ENCODE measurements around the gene YRDC.

YRDC gene

DNA sequence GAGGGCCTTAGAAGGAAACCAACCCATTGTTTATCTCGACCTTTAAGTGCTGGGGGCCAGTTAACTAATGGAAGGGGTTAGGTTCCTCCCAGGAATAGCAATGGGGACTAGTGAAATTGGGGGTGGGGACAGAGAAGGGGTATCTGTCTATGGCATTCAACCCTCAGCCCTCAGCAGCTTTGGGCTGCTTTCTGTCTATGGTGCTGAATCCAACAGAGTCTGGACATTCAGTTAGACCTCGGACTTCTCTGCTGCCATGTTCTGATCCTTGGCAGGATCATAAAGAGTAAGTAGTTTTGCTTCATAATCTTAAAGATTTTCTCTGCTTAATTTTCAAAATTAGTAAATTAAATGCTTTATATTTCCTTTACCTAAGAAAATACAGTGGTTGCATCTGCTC, 40.5 kb downstream of the YRDC start:
- H3K4me3 ChIP-seq (ENCODE audit: low read depth, low read length), result no peak overlapping the region
- H3K36me3 ChIP-seq (ENCODE audit: insufficient read depth, low read length), result no peaks in the 10 kb centered on the region
- H3K4me1 ChIP-seq (ENCODE audit: control insufficient read depth, insufficient read depth, low read length, unreplicated experiment), result no peaks in the 10 kb centered on the region
- no peak overlapping the region for H2AFZ ChIP-seq (ENCODE audit: low read length, unreplicated experiment)
- H3K79me2 ChIP-seq (ENCODE audit: control insufficient read depth, insufficient read depth, low read length, unreplicated experiment), result no peaks in the 10 kb centered on the region
- H3K27me3 ChIP-seq (ENCODE audit: insufficient read depth, low read length), result peaks cover 83% of the 10 kb centered on the region
- no peak overlapping the region for H3K27ac ChIP-seq (ENCODE audit: low read depth, low read length)

DNA sequence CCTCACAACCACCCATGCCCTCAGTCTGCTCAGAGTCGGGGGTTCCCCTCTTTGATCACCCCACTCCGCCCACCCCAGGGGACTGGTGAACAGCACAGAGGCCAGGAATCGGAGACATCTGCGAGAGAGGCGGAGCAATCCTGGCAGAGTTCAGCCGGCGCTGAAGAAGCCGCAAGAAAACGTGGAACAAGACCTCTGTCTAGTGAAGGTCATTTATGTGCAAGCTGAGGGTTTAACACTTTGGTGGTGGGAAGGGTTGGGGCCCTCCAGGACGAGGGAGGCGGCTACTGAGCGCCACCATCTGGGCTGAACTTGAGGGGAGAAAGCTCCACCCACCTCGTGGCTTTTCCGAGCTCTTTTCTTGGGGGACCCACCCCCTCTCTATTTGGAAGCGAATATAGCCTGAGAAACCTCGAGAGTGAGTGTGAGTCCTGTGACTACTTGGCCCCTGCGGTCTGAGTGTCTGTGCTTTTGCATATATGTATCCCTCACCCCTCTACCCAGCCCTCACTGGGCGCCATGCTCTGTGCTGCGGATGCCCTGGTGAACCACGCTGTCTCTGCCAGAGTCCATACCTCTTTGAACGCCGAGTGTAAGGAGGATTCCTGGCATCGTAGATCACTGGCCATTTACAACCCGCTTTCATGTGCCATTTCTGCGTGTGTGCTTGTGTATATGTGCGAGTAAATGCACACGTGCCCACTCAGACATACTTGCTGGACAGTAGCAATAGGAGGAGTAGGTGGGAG, 41.9 kb downstream of the YRDC start:
- no peaks in the 10 kb centered on the region for H3K36me3 ChIP-seq (ENCODE audit: insufficient read depth, low read length)
- H3K79me2 ChIP-seq (ENCODE audit: control insufficient read depth, insufficient read depth, low read length, unreplicated experiment), result no peaks in the 10 kb centered on the region
- peaks cover 96% of the 10 kb centered on the region for H3K27me3 ChIP-seq (ENCODE audit: insufficient read depth, low read length)
- H2AFZ ChIP-seq (ENCODE audit: low read length, unreplicated experiment), result no peak overlapping the region
- no peak overlapping the region for H3K27ac ChIP-seq (ENCODE audit: low read depth, low read length)
- no peaks in the 10 kb centered on the region for H3K4me1 ChIP-seq (ENCODE audit: control insufficient read depth, insufficient read depth, low read length, unreplicated experiment)
- H3K4me3 ChIP-seq (ENCODE audit: low read depth, low read length), result no peak overlapping the region

DNA sequence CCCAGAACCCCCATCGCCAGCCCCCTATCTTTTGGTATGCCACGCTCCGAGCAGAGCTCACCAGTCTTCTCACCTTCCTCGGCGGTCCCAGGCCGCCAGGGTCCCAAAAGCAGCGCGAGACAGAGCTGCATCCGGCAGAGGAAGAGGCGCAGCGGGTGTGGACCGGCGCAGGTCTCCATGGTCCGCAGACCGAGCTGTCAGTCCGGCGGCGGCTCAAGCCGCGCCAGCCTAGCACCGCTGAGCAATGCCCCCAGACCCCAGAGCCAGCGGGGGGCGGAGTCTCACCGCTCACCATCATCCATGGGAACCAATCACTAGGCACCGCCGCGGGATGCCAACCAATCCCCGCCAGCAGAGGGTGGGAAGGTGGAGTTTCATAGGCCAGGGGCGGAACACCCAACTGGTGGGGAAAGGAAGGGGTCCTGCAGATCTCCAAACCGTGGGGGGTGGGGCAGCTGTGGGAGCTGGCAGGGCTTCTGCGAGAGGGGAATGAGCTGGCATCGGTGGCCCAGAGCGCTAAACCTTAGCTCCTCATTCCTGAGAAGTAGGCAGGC, 43.0 kb downstream of the YRDC start, which contains the start of gene EPHA10:
TSS of gene EPHA10 (minus strand) at position 233 of the 554 bp plus-strand sequence. CDS start at position 179, 54 bp downstream.
- Histone ChIP-seq H3K36me3 (ENCODE audit: insufficient read depth, low read length) (no peaks in the 10 kb centered on the region), H3K4me3 (ENCODE audit: low read depth, low read length) (no peak within 1 kb of the TSS), H3K4me1 (ENCODE audit: control insufficient read depth, insufficient read depth, low read length, unreplicated experiment) (no peaks in the 10 kb centered on the region), H3K79me2 (ENCODE audit: control insufficient read depth, insufficient read depth, low read length, unreplicated experiment) (no peaks in the 10 kb centered on the region), H2AFZ (ENCODE audit: low read length, unreplicated experiment) (no peak within 1 kb of the TSS), H3K27ac (ENCODE audit: low read depth, low read length) (no peak within 1 kb of the TSS), H3K27me3 (ENCODE audit: insufficient read depth, low read length) (peaks cover 95% of the 10 kb centered on the region)

DNA sequence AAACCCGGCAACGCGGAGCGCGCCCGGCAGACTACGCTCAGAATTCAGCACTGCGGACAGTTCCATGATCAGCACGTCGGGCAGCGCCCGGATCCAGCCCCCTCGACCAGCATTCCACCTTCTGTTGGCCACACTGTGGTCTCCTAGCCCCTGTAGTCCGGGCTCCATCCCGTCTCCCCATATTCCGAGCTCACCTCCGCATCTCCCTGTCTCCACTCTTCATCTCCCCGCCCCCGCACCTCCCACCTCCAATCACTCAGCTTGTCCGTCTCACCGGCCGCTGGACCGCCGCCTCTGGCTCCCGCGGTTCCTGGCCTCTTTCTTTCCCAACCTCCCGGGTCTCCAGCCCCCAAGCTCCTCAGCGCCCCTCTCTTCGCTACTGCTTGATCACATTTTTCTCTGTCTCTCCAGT, 43.6 kb downstream of the YRDC start:
- Histone ChIP-seq H3K27me3 (ENCODE audit: insufficient read depth, low read length) (peaks cover 97% of the 10 kb centered on the region), H3K27ac (ENCODE audit: low read depth, low read length) (no peak overlapping the region), H3K4me1 (ENCODE audit: control insufficient read depth, insufficient read depth, low read length, unreplicated experiment) (no peaks in the 10 kb centered on the region), H3K79me2 (ENCODE audit: control insufficient read depth, insufficient read depth, low read length, unreplicated experiment) (no peaks in the 10 kb centered on the region), H3K4me3 (ENCODE audit: low read depth, low read length) (no peak overlapping the region), H2AFZ (ENCODE audit: low read length, unreplicated experiment) (no peak overlapping the region), H3K36me3 (ENCODE audit: insufficient read depth, low read length) (no peaks in the 10 kb centered on the region)

DNA sequence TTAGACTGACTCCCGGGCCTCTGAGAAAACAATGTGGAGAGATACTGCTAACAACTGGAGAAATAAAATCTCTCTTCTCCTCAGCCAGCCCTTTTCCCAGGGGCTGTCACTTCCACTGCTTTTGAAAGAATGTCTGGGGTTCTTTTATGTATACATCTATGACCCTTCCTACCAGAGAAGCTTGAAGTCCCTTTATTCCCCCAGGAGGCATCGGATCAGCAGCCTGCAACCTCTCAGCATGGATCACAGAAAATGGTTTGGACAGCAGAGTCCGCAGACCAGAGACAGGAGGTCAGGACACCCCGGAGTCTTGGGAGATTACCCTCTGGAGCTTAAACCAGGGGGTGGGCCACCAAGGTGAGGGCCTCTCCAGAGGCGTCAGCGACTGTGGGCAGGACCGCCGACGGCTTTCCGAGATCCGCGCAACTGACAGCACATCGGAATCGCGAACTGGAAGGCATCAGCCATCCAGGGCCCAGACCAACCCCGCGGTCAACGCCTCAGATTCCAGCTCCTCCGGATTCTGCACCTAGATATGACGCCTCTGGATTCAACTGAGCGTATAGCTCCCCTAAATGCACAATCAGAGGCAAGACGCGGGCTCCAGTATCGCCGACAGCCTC, 44.1 kb downstream of the YRDC start:
- no peaks in the 10 kb centered on the region for H3K4me1 ChIP-seq (ENCODE audit: control insufficient read depth, insufficient read depth, low read length, unreplicated experiment)
- no peak overlapping the region for H3K27ac ChIP-seq (ENCODE audit: low read depth, low read length)
- H2AFZ ChIP-seq (ENCODE audit: low read length, unreplicated experiment), result no peak overlapping the region
- H3K36me3 ChIP-seq (ENCODE audit: insufficient read depth, low read length), result no peaks in the 10 kb centered on the region
- H3K79me2 ChIP-seq (ENCODE audit: control insufficient read depth, insufficient read depth, low read length, unreplicated experiment), result no peaks in the 10 kb centered on the region
- no peak overlapping the region for H3K4me3 ChIP-seq (ENCODE audit: low read depth, low read length)
- H3K27me3 ChIP-seq (ENCODE audit: insufficient read depth, low read length), result peaks cover 97% of the 10 kb centered on the region

DNA sequence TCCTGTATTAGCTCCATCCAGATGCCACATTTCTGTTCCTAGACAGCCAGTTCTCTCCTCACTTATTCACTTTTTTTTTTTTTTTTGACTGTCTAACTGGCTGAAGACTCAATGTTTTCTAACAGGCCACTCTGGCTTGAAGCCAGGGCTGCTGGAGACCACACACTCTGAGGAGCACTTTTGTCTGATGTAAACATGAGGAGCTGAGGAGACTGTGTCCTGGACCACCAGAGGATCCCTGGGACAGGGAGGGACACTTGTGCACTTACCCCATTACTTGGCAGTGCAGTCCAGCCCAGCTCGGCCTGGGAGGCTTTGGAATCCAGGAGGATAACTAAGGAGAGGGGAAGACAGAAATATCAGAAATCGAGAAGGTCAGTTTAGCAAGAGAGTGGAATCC, 45.5 kb downstream of the YRDC start:
- H3K27me3 ChIP-seq (ENCODE audit: insufficient read depth, low read length), result peaks cover 97% of the 10 kb centered on the region

DNA sequence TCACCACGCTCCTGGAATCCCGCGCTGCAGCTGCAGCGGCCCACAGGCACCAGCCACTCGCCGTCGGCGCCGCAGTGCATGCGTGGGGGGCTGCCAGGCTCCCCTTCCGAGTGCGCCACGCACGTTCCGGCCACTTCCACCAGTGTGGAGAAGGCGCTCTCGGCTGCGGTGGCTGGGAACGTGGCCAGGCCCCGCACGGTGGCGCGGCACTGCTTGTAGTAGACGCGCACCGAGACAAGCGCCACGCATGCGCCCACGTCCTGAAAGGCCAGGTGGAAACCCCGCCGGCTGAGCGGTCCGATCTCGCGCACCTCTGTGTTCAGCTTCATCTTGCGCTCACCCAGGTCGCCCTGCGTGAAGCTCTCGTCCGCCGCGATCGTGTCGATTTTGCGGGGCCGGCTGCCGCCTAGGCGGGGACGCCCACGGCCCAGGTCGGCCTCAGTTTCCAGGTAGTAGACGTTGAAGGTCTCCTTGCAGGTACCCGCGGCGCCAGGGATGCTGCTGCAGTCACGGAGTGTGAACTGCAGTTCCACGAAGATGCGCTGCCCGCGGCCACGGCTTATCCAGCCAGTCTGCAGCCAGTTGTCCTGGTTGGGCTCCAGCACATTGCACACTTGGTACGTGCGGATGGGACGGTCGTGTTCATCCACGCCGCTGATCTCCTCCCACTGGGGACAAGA, 46.5 kb downstream of the YRDC start:
- no peaks in the 10 kb centered on the region for H3K79me2 ChIP-seq (ENCODE audit: control insufficient read depth, insufficient read depth, low read length, unreplicated experiment)
- H3K27ac ChIP-seq (ENCODE audit: low read depth, low read length), result no peak overlapping the region
- H3K4me3 ChIP-seq (ENCODE audit: low read depth, low read length), result no peak overlapping the region
- no peaks in the 10 kb centered on the region for H3K36me3 ChIP-seq (ENCODE audit: insufficient read depth, low read length)
- no peak overlapping the region for H2AFZ ChIP-seq (ENCODE audit: low read length, unreplicated experiment)
- peaks cover 97% of the 10 kb centered on the region for H3K27me3 ChIP-seq (ENCODE audit: insufficient read depth, low read length)
- no peaks in the 10 kb centered on the region for H3K4me1 ChIP-seq (ENCODE audit: control insufficient read depth, insufficient read depth, low read length, unreplicated experiment)

More for the DNA sequence above, 45.5 kb downstream of the YRDC start:
- Histone ChIP-seq H3K4me3 (ENCODE audit: low read depth, low read length) (no peak overlapping the region), H3K4me1 (ENCODE audit: control insufficient read depth, insufficient read depth, low read length, unreplicated experiment) (no peaks in the 10 kb centered on the region), H2AFZ (ENCODE audit: low read length, unreplicated experiment) (no peak overlapping the region), H3K36me3 (ENCODE audit: insufficient read depth, low read length) (no peaks in the 10 kb centered on the region), H3K79me2 (ENCODE audit: control insufficient read depth, insufficient read depth, low read length, unreplicated experiment) (no peaks in the 10 kb centered on the region), H3K27ac (ENCODE audit: low read depth, low read length) (no peak overlapping the region)

DNA sequence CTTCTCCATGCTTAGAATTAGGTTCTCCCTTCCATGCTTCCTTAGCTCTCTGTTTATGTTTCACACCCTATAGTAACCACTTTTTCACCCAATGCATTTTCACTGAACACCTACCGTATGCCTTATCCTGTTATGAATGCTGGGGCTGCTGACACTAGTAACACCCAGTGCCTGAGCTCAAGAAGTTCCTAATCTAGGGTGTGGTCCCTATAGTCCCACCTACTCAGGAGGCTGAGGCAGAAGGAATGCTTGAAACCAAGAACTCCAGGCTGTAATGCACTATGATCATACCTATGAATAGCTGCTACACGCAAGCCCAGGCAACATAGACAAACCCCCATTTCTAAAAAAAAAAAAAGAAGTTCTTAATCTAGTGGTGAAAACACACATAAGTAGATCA, 48.6 kb downstream of the YRDC start:
- no peak overlapping the region for H3K27ac ChIP-seq (ENCODE audit: low read depth, low read length)
- no peak overlapping the region for H2AFZ ChIP-seq (ENCODE audit: low read length, unreplicated experiment)
- no peaks in the 10 kb centered on the region for H3K4me1 ChIP-seq (ENCODE audit: control insufficient read depth, insufficient read depth, low read length, unreplicated experiment)
- H3K27me3 ChIP-seq (ENCODE audit: insufficient read depth, low read length), result peaks cover 97% of the 10 kb centered on the region
- no peaks in the 10 kb centered on the region for H3K36me3 ChIP-seq (ENCODE audit: insufficient read depth, low read length)
- no peak overlapping the region for H3K4me3 ChIP-seq (ENCODE audit: low read depth, low read length)
- no peaks in the 10 kb centered on the region for H3K79me2 ChIP-seq (ENCODE audit: control insufficient read depth, insufficient read depth, low read length, unreplicated experiment)

DNA sequence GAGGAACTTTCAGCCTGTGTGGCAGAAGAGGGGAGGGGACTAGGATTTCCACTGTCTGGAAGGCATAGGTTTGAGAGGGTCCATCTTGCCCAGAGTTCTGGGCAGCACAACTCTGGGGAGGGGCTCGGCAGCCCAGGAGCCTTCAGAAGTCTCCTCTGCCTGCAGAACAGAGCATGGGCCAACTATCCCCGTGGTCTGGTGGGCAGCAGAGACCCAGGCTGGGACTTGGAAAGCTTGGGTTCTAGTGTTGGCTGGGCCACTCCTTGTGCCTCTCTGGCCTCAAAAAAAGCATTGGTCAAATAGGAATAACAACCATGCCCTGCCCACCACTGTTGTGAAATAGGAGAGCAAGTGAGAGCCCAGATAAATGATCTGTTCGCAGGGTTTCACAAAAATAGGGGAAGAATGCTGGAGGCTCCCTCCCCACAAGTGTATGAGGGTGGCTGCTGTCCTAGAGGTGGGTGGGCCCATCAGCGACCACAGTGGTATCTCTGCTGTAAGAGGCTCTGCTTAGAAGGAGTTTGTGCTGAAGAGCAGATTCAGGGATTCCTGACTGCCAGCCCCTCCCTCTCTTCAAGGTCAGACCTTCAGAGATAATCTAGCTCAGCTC, 52.0 kb downstream of the YRDC start:
- Histone ChIP-seq H3K36me3 (ENCODE audit: insufficient read depth, low read length) (no peaks in the 10 kb centered on the region), H3K4me1 (ENCODE audit: control insufficient read depth, insufficient read depth, low read length, unreplicated experiment) (no peaks in the 10 kb centered on the region), H3K4me3 (ENCODE audit: low read depth, low read length) (no peak overlapping the region), H3K27ac (ENCODE audit: low read depth, low read length) (no peak overlapping the region), H2AFZ (ENCODE audit: low read length, unreplicated experiment) (no peak overlapping the region), H3K79me2 (ENCODE audit: control insufficient read depth, insufficient read depth, low read length, unreplicated experiment) (no peaks in the 10 kb centered on the region), H3K27me3 (ENCODE audit: insufficient read depth, low read length) (peaks cover 91% of the 10 kb centered on the region)

DNA sequence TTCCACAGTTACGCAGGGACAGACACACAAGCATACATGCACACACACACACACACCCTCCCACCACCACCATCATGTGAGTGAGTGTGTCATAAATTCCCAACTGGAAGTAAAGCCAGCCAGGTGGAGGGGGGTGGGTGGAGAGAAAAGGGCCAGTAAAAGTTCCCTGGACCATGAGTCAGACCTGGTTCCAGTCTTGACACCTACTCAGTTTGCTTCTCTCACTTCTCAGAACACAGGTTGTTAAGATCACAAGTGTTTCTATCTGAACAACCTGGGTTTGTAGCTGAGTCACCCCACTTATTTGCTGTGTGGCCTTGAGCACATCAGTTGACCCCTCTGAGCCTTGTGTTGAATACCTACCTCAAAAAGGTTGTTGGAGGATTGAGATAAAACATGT, 52.7 kb downstream of the YRDC start:
- Histone ChIP-seq H3K79me2 (ENCODE audit: control insufficient read depth, insufficient read depth, low read length, unreplicated experiment) (no peaks in the 10 kb centered on the region), H3K36me3 (ENCODE audit: insufficient read depth, low read length) (no peaks in the 10 kb centered on the region), H3K4me1 (ENCODE audit: control insufficient read depth, insufficient read depth, low read length, unreplicated experiment) (no peaks in the 10 kb centered on the region), H3K4me3 (ENCODE audit: low read depth, low read length) (no peak overlapping the region), H2AFZ (ENCODE audit: low read length, unreplicated experiment) (no peak overlapping the region), H3K27me3 (ENCODE audit: insufficient read depth, low read length) (peaks cover 92% of the 10 kb centered on the region), H3K27ac (ENCODE audit: low read depth, low read length) (no peak overlapping the region)
